NCI-H2196 (cell line): ENCODE results near the gene LEFTY1.
A peak's percentile ranks its signal among the peaks of the same experiment; 100 is the strongest.
"Not testable (repeated sequence)": the region's sequence is repeated elsewhere in the genome, so short reads cannot be mapped to it uniquely, and the experiment has no call there.

Source experiments
- DNase-seq: peaks from one replicate; lab custom pipeline; 2025; ENCODE audit not compliant: unreplicated experiment; lab: John Stamatoyannopoulos, UW

The LEFTY1 gene, protein sequence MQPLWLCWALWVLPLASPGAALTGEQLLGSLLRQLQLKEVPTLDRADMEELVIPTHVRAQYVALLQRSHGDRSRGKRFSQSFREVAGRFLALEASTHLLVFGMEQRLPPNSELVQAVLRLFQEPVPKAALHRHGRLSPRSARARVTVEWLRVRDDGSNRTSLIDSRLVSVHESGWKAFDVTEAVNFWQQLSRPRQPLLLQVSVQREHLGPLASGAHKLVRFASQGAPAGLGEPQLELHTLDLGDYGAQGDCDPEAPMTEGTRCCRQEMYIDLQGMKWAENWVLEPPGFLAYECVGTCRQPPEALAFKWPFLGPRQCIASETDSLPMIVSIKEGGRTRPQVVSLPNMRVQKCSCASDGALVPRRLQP

DNA sequence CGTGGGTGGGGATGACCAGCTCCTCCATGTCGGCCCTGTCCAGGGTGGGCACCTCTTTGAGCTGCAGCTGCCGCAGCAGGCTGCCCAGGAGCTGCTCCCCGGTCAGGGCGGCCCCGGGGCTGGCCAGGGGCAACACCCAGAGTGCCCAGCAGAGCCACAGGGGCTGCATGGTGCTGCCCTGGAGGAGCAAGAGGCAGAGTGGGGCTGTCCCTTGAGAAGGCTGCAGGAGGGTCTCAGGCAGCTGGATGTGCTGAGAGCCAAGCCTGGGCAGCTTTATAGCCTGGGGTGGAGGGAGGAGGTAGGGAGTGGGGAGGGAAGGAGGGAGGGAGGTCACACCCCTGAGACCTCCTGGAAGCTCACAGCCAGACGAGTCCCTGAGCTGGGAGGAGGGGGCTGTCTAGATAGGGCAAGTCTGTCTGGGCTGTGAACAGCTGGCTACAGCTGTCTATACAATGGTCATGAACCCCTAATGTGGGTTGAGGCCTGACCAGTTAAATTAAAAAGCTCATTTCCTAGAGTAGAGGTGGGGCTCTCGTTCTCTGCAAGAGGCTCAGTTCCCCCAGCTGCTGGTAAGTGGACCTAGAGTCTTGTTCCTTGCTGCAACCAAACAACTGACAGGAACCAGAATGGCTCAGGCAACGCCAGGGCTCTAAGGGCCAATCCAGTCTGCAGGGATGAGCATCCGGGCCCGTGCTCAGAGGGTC lies at the start of gene LEFTY1:
Gene LEFTY1, minus strand, starts transcription at position 249 of the 704 bp plus-strand sequence. Its CDS starts 80 bp downstream, at position 169.
- no peak for DNase-seq

DNA sequence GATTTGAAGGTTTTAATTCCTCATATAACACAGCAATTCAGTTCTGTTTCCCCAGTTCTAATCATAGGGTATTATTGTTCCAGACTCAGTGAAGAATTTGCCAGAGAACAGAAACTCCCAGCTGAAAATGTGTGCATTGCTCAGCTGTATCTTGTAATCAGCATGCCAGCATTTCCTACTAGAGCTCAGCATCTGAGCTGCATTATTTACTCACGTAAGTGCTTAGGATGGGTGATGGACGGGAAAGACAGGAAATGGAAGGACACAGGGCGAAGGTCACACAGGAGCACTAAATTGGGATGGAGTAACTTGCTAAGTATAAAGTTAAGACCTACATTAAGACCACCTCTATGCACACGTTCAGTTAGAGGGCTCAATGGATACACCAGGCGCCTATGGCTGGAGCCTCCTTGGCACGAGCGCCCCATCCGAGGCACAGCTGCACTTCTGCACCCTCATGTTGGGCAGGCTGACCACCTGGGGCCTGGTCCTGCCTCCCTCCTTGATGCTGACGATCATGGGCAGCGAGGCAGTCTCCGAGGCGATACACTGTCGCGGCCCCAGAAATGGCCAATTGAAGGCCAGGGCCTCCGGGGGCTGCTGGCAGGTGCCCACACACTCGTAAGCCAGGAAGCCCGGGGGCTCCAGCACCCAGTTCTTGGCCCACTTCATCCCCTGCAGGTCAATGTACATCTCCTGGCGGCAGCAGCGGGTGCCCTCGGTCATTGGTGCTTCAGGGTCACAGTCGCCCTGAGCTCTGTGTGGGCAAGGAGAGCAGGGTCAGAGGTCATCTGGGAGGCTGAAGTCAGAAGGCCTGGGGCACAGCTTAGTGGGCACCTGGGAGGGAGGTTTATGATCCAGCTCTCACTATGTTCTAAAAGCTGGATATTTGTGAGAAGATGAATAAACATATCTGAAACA lies 48.4 kb upstream of the LEFTY1 start:
- DNase-seq: no peak

- no peak for DNase-seq
Observed at GRCh38 chr1:225936523-225936922, 47.6 kb upstream of the LEFTY1 start.

DNA sequence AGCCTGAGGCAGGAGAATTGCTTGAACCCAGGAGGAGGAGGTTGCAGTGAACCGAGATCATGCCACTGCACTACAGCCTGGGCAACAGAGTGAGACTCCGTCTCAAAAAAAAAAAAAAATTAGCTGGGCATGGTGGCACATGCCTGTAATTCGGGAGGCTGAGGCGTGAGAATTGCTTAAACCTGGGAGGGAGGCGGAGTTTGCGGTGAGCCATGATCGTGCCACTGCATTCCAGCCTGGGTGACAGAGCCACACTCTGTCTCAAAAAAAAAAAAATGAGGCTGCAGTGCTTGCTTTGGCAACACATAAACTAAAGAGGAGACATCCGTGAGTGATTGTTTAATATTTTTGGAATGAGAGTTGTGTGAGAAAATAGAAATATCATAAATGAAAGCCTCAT lies 47.1 kb upstream of the LEFTY1 start:
- not testable (repeated sequence) for DNase-seq

- no peak for DNase-seq
Observed at GRCh38 chr1:225934711-225935110, 45.8 kb upstream of the LEFTY1 start.

DNA sequence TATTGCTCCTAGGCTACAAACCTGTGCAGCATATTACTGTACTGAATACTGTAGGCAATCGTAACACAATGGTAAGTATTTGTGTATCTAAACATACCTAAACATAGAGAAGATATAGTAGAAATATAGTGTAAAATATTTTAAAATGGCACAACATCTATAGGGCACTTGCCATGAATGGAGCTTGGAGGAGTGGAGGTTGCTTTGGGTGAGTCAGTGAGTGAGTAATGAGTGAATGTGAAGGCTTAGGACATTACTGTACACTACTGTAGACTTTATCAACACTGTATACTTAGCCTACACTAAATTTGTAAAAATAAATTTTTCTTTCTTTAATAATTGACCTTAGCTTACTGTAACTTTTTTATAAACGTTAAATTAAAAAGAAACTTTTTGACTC lies 44.1 kb upstream of the LEFTY1 start:
- DNase-seq: no peak

DNA sequence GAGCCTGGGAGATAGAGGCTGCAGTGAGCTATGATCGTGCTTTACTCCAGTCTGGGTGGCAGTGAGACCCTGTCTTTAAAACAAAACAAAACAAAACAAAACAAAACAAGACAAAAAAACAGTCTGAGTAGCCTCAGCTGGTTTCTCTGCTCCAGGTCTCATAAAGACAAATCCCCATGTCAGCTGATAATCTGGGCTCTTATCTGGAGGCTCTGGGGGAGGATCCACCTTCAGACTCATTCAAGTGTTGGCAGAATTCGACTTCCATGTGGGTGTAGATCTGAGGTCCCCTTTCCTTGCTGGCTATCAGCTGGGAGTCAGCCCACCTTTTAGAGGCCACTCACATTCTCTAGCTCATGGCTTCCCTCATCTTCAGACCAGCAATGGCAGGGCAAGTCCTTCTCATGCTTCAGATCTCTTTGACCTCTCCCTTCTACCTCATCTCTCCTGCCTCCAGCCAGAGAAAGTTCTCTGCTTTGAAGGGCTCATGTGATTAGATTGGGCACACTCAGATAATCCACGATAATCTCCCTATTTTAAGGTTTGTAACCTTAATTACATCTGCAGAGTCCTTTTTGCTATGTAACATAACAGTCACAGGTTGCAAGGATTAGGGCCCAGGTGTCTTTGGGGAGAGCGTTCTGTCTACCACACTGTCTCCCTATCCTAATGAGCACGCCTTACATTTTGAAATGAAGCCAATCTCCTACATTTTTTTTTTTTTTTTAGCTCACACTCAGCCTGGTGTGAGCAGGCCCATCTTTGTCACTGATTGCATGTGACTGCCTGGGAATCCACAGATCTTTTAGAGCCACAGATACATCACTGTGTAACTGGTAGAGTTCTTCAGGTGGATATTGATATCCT lies 42.6 kb upstream of the LEFTY1 start:
- no peak for DNase-seq

DNA sequence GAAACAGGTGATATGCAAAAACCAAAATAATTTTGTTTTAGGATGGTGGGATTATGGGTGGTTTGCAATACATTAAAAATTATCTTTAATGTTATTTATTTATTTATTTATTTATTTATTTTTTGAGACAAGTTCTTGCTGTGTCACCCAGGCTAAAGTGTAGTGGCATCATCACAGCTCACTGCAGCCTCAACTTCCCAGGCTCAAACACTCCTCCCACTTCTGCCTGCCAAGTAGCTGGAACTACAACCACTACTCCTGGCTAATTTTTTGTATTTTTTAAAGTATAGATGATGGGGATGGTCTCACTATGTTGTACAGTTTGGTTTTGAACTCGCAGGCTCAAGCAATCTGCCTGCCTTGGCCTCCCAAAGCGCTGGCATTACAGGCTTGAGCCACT lies 41.6 kb upstream of the LEFTY1 start:
- no peak for DNase-seq

GRCh38 chr1:225929462-225929861 lies 40.5 kb upstream of the LEFTY1 start:
- not testable (repeated sequence) for DNase-seq

GRCh38 chr1:225928186-225929175 lies 39.5 kb upstream of the LEFTY1 start:
- no peak for DNase-seq

DNA sequence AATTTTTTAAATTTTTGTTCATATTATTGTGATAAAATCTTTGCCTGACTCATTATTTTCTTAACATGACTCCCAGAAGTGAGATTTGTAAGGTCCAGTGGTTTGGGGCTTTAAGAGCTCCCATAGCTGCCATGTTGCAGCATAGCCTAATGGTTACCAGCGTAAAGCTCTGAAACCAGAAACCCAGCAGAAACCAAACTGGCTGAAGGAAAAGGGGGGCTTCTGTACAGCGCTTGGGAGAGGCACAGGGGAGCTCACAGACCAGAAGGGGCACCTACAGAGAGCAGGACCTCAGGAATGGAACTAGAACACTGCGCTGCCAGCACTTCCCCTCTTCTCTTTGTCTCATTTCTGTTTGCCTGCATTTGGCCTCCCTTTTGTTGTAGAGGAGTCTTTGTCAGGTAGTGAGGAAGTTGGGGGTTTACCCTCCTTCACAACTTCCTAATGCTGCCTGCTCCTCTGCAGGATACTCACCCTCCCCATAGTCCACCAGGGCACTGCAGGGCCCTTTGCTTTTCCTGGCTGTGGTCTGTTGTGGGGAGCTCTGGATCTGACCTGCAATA lies 37.7 kb upstream of the LEFTY1 start:
- DNase-seq: no peak

- peak; percentile 98 for DNase-seq
Observed at GRCh38 chr1:225923692-225924555, 35.0 kb upstream of the LEFTY1 start, which contains the start of gene PYCR2. PYCR2 (minus strand) TSS chr1:225924250; CDS start chr1:225924110, 140 bp downstream.

GRCh38 chr1:225923381-225923691 lies 34.4 kb upstream of the LEFTY1 start:
- no peak for DNase-seq

DNA sequence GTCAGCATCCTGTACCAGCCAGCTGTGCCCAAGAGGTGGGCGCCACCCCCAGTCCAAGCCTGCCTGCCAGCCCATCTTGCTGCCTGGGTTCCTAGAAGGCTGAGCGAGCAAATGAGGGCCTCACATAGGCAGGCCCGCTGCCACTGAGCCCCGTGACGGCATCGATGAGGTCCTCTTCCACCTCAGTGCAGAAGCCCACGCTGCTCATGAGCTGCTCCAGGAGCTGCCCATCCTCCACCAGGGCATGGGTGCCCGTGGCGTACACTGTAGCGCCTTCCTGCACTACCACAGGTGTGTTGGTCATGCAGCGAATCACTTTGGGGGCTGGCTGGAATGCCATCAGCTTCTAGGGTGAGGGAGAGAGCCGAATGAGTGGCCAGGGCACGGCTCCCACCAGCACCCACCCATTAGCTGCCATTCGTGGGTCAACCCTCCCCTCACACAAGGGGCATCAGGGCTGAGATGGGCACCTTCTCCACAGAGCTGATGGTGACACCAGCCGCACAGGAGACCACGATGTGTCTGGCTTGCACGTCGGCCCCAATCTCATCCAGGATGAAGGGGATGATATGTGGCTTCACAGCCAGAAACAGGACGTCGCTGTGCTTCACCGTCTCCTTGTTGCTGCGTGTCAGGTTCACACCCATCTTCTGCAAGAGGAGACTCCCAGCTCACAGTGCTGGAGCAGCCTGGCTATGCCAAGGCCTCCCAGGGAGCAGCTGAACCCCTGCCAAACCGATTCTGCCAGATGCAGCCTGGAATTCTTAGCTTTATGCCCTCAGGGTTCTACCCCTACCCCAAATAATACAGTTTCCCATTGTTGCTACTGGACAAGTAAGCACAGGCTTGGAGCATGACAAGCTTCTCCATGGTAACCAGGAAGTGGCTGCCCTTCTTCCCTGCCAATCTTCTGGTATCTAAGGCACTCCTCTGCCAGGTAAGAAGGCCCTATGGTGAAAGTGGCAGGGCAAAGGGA lies 33.1 kb upstream of the LEFTY1 start:
- DNase-seq: peak; percentile 81

- peak; percentile 88 for DNase-seq
Observed at GRCh38 chr1:225919906-225920305, 31.0 kb upstream of the LEFTY1 start.

DNA sequence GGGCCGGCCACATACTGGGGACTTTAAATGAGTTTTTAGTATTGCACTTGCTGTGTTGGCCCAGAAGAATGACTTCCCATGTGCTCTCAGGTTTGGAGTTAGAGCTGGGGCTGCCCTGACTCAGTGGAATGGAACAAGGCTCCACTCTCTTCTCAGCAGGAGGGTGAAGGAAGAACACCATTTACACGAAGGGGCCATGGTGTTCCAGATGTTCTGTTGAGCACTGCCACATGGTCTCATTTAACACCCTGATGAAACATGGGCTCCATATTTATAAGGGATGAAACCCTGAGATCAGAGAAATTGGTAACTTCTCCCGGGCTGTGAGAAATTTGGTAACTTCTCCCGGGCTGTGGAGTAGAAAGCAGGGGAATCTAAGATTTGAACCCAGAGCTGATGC lies 29.3 kb upstream of the LEFTY1 start:
- DNase-seq: no peak

DNA sequence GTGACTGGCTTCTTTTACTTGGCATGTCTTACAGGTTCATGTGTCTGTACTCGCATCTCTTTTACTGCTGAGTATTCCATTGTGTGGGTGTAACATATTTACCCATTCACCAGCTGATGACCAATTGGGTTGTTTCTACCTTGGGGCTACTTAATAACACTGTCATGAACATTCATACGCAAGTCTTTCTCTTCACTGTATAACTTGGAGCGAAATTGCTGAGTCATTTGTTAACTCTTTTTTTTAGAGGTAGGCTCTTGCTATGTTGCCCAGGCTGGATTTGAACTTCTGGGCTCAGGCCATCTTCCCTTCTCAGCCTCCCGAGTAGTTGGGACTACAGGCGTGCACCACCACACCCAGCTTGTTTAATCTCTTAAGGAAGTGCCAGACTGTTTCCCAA lies 28.6 kb upstream of the LEFTY1 start:
- DNase-seq: no peak
